GM12878 (cell line): ENCODE measurements around the gene PAPOLG.

Experiments used
- ATF3 ChIP-seq: IDR thresholded peaks from 2 replicates; pipeline ENCODE4 v1.6.1; 2011; ENCODE audit warnings: low read depth, mild to moderate bottlenecking, low read length, moderate library complexity, borderline replicate concordance; ENCODE audit errors: extremely low read depth
- CBFB ChIP-seq: IDR thresholded peaks from 2 replicates; pipeline ENCODE4 v1.6.1; 2016; ENCODE audit warnings: antibody characterized with exemption, low read depth
- NFXL1 ChIP-seq: fragments of 450-650 bp; IDR thresholded peaks from 2 replicates; pipeline ENCODE4 v1.6.1; 2017; ENCODE audit warnings: antibody characterized with exemption, mild to moderate bottlenecking, borderline replicate concordance
- POLR2AphosphoS5 ChIP-seq: IDR thresholded peaks from 2 replicates; pipeline ENCODE4 v1.6.1; 2011; ENCODE audit warnings: mild to moderate bottlenecking, low read length, inconsistent platforms
- SRF ChIP-seq, 2 experiments: IDR thresholded peaks; 2 replicates each; pipeline ENCODE4 v1.6.1; 2011; ENCODE audit warnings: low read depth in 2 of 2, low read length in 2 of 2, mild to moderate bottlenecking in 1 of 2, moderate library complexity in 1 of 2
- TARDBP ChIP-seq: IDR thresholded peaks from 2 replicates; pipeline ENCODE4 v1.6.1; 2016; ENCODE audit warnings: borderline replicate concordance

GRCh38 chr2:60728855-60729254 is 27.2 kb upstream of the PAPOLG start:
- TF ChIP-seq ATF3 (no peak), CBFB (no peak), SRF (IDR thresholded peaks at IDR 0.05; ENCODE audit: low read depth in 2 of 2, low read length in 2 of 2) (no peak), NFXL1 (no peak), TARDBP (no peak), POLR2AphosphoS5 (no peak)
